Testis (tissue), 5 donors: ENCODE results near the gene BABAM2. TPM values are rescaled to one million over a fixed set of nuclear protein-coding genes. Genes with fewer than 3 reads are reported as not detected.

Experiments used
- DNase-seq: peaks from one replicate; pipeline ENCODE4 v3.0.0-alpha.2; 2019
- H3K27ac ChIP-seq, 2 donors: fragments of 200-600 bp; sonication (generic); one replicate each; pipeline ENCODE4 v1.5.1; 2019
- H3K27me3 ChIP-seq: fragments of 200-600 bp; sonication (generic); one replicate; pipeline ENCODE4 v1.5.1; 2019
- H3K36me3 ChIP-seq: fragments of 200-600 bp; sonication (generic); one replicate; pipeline ENCODE4 v1.5.1; 2017; ENCODE audit warnings: low read depth; ENCODE audit errors: missing control alignments
- H3K4me1 ChIP-seq: fragments of 200-600 bp; sonication (generic); one replicate; pipeline ENCODE4 v1.5.1; 2019
- H3K4me3 ChIP-seq, 2 donors: fragments of 200-600 bp; sonication (generic); one replicate each; pipeline ENCODE4 v1.5.1; 2017 to 2019
- H3K9me3 ChIP-seq: fragments of 200-600 bp; sonication (generic); one replicate; pipeline ENCODE4 v1.5.1; 2017
- CTCF ChIP-seq, 3 experiments: fragments of 450-650 bp in 2 of 3; fragments of 200-600 bp in 1 of 3; sonication (generic) in 1 of 3; IDR thresholded peaks; one replicate each; pipeline ENCODE4 v1.5.1; 2016 to 2019; ENCODE audit warnings: antibody characterized with exemption in 3 of 3, mild to moderate bottlenecking in 2 of 3, moderate library complexity in 1 of 3
- POLR2A ChIP-seq: fragments of 450-650 bp; IDR thresholded peaks from one replicate; pipeline ENCODE4 v1.6.1; 2017; ENCODE audit warnings: antibody characterized with exemption, mild to moderate bottlenecking, moderate library complexity
- WGBS, 2 donors: methylation state at CpG; one replicate each; pipeline ENCODE4 v1.1.5; 2018; 5-methylcytosine and 5-hydroxymethylcytosine counted together
- intact Hi-C: fragments of 100-400 bp; cut with DNase I; formaldehyde crosslinking; loops from one replicate; pipeline ENCODE4 v1.15.1; 2023; ENCODE audit warnings: low total_unique reads
- long read RNA-seq, 2 donors: transcript quantifications; one replicate each; lab custom pipeline, GENCODE V29; 2026
- polyA plus RNA-seq: library from polyadenylated mRNA; stranded (reverse); fragments of 350-450 nt; fragmentation: Illumina TruSeq; extraction: RNeasy Lipid Tissue Mini Kit (QIAGEN cat#74804); gene quantifications from one replicate; pipeline ENCODE4 v1.2.3, GENCODE V29; 2014; ENCODE audit warnings: low read depth, low replicate concordance; ENCODE audit not compliant: insufficient read depth
- total RNA-seq, 2 donors: library from RNA; depleted of rRNA; stranded (reverse); fragments of >200 nt; gene quantifications; one replicate each; pipeline ENCODE4 v1.2.3, GENCODE V29; 2016

Gene BABAM2
- total RNA-seq = 10 to 100 TPM; 49.2 to 59.1 TPM
- 70.6 TPM for polyA plus RNA-seq
- long read RNA-seq, donor 1, transcript BABAM2-204 (12 exons, 1,657 nt) = major isoform, 6 of 9 reads
- long read RNA-seq, donor 1, partial matches to known transcripts = 0 of 9 reads
- long read RNA-seq, donor 1, other reads (novel, unspliced or antisense) = 0 of 9 reads
- long read RNA-seq, donor 2, partial matches to known transcripts = 13 of 19 reads
- long read RNA-seq, donor 2, other reads (novel, unspliced or antisense) = 0 of 19 reads

- H3K9me3 ChIP-seq = no peaks in the 10 kb centered on the region
- H3K4me1 ChIP-seq = peaks cover 4% of the 10 kb centered on the region
- intact Hi-C loops = no loop called here
- H3K36me3 ChIP-seq = no peaks in the 10 kb centered on the region
- peak; percentile 93 for DNase-seq
- peak within 1 kb of the TSS; percentile 83 to 84 for H3K4me3 ChIP-seq
- peak within 1 kb of the TSS; percentile 92 to 97 for H3K27ac ChIP-seq
- 0% methylated on average over 12 to 75 of the region's 79 CpGs for WGBS, 2 donors
- no peaks in the 10 kb centered on the region for H3K27me3 ChIP-seq
- TF ChIP-seq CTCF (IDR thresholded peaks at IDR 0.05) = no peak
- peak; percentile 17 for TF ChIP-seq POLR2A
These were observed at the start of gene BABAM2, which contains the start of gene RBKS for GRCh38 chr2:27890146-27890923. BABAM2 (plus strand) TSS chr2:27890729; CDS start chr2:27894557, 3,828 bp downstream. RBKS (minus strand) TSS chr2:27890387; CDS start chr2:27890345, 42 bp downstream.

- whole genome bisulfite sequencing, 2 donors = 67 to 78% methylated on average over 5 of the region's 5 CpGs
- TF ChIP-seq POLR2A (no peak), CTCF (IDR thresholded peaks at IDR 0.05) (no peak)
- no peaks in the 10 kb centered on the region for H3K4me1 ChIP-seq
- no peaks in the 10 kb centered on the region for H3K27me3 ChIP-seq
- H3K27ac ChIP-seq = no peak overlapping the region
- no peaks in the 10 kb centered on the region for H3K9me3 ChIP-seq
- no peaks in the 10 kb centered on the region for H3K36me3 ChIP-seq
- no peak overlapping the region for H3K4me3 ChIP-seq
- no peak for DNase-seq
- intact Hi-C loops = no loop called here
These were observed 47.6 kb upstream of the BABAM2 start for GRCh38 chr2:27842894-27843293.

GRCh38 chr2:27843992-27844391, 46.5 kb upstream of the BABAM2 start:
- TF ChIP-seq POLR2A (no peak), CTCF (IDR thresholded peaks at IDR 0.05) (no peak)
- Histone ChIP-seq H3K4me1 (no peaks in the 10 kb centered on the region), H3K27me3 (no peaks in the 10 kb centered on the region), H3K9me3 (no peaks in the 10 kb centered on the region), H3K36me3 (no peaks in the 10 kb centered on the region), H3K27ac (no peak overlapping the region), H3K4me3 (no peak overlapping the region)
- 99% methylated on average over 7 of the region's 7 CpGs for WGBS, 2 donors
- intact Hi-C loops = no loop called here
- no peak for DNase-seq

GRCh38 chr2:27844821-27845255, 45.7 kb upstream of the BABAM2 start:
- no peaks in the 10 kb centered on the region for H3K4me1 ChIP-seq
- intact Hi-C loops = no loop called here
- no peak for DNase-seq

More at GRCh38 chr2:27844821-27845255, 45.7 kb upstream of the BABAM2 start:
- Histone ChIP-seq H3K9me3 (no peaks in the 10 kb centered on the region), H3K27me3 (no peaks in the 10 kb centered on the region), H3K4me3 (no peak overlapping the region), H3K36me3 (no peaks in the 10 kb centered on the region), H3K27ac (peak overlapping the region in 1 of 2 donors; percentile 45)
- WGBS, 2 donors = 44 to 66% methylated on average over 4 of the region's 4 CpGs
- TF ChIP-seq CTCF (IDR thresholded peaks at IDR 0.05) = no peak
- TF ChIP-seq POLR2A = no peak
